Activated effector memory CD4-positive, alpha-beta T cell treated with anti-CD3 and anti-CD28 coated beads, Interleukin-2, amount 50 U/mL, for 16 hours (primary cell): ENCODE data around the gene FSD2.
"Not testable (repeated sequence)": the region's sequence is repeated elsewhere in the genome, so short reads cannot be mapped to it uniquely, and the experiment has no call there.

ENCODE experiments used
- DNase-seq: peaks from one replicate; pipeline ENCODE4 v3.0.0-alpha.2; 2020

FSD2 gene

DNA sequence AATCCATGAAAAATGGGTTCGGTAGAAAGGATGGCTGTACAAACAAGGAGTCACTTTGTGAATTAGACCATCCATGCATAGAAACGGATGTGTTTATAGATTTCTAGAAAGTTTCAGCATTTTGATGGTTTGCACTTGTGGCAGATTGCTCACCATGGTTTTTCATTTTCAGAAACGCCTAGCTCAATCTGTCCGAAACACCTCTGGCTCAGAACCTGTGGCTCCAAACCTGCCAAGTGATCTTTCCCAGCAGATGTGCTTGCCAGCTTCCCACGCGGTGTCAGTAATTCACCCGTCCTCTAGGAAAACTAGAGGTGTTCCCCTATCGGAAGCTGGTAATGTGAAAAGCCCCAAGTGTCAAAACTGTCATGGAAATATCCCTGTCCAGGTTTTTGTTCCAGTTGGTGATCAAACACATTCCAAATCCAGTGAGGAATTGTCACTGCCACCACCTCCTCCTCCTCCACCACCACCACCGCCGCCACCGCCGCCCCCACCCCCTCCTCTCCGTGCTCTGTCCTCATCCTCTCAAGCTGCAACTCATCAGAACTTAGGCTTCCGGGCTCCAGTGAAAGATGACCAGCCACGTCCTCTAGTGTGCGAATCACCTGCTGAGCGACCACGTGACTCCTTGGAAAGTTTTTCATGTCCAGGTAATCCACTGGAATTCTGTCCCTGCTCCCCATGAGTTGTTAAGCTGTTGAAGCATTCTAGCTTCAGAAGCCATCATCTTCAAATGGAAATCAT lies 24.7 kb upstream of the FSD2 start:
- DNase-seq: no peak

DNA sequence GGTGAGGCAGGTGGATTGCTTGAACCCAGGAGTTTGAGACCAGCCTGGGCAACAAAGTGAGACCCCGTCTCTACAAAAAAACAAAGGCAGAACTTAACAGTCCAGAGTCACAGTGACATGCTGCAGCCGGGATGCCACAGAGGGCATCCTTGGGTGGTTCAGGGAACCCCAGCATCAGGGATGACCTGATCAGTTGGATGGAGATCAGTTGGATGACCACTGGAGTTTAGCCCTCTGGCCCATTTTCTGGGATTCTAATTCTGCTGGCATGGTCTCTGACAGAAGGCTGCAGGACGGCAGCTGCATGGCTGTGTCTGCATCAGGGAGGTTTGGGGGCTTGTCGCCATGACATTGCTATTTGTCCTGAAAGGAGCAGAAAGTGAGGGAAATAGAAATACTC lies 23.4 kb upstream of the FSD2 start:
- no peak for DNase-seq

DNA sequence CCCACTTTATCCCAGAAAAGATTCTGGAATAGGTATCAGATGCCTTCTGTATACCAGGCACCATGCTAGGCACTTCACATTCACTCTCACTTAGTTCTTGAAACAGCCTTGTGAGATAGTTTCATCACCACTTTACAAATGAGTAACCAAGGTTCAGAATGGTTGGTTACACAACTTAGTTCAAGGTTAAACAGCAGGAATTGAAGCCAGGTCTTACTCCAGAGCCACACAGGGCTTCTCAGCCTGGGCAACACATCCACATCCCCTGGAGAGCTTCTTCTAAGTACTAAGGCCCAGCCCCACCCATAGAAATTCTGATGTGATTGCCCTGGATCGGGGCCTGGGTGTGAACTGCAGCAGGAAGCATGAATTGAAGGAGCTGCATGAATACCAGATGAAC lies 22.2 kb upstream of the FSD2 start:
- no peak for DNase-seq

DNA sequence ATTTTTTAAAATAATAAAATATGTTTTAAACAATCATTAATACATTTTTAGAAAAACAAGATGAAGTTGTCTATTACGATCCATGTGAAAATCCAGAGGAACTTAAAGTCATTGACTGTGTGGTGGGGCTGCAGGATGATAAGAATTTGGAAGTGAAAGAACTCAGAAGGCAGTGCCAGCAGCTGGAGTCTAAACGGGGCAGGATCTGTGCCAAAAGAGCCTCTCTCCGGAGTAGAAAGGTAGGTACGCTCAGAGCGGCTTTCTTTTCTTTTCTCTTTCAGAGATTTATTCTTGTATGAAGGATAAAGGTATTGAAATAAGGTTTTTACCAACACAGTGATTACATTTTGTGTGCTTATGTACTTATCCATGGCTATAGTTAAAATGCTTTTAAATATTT lies 17.2 kb upstream of the FSD2 start:
- no peak for DNase-seq

DNA sequence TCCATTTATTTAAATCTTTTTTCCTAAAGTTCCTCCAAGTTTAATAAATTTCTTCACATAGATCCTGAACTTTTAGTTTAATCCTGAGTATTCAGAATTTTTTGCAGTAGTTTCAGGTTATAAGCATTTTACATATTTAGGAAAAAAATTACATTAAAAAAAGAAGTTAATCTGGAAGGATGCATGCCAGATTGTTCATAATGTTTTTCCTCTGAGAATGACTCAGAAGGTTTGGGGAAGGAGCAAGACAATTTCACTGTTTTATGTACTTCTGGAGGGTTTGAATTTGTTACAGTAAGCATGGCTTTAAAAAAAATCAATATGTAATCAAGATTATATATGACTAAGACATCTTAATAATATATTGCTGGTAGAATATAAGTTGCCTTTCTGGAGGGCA lies 16.0 kb upstream of the FSD2 start:
- not testable (repeated sequence) for DNase-seq

DNA sequence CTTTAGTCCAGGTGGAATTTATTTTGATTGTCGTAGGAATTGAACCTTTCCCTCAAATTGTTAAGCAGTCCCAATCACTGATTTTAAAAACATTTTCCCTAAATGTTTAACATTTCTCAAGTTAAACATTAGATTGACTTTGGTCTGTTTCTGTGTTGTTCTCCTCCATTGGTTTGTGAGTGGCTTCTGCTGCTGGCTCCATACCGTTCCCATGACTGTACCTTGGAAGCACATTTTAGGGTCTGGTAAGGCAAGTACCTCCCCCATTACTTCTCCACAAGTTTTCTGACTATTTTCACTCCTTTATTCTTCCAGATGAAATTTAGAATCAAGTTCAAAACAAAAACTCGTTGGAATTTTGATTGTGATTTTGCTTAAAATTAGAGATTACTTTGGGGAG lies 15.5 kb upstream of the FSD2 start:
- not testable (repeated sequence) for DNase-seq

DNA sequence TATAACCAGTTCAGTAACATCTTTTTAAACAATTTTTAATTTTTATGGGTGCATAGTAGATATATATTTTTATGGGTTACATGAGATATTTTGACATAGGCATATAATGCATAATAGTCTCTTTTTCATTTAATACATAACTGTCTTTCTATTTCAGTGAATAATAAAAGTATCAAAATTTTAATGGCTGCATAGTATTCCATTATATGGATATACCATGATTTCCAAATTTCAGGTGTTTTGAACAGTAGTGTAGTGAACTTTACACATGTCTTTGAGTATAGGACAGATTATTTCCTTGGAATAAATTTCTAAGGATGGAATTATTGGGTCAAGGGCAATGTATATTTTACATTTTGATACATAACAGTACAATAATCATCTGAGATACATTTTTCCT lies 14.3 kb upstream of the FSD2 start:
- no peak for DNase-seq

DNA sequence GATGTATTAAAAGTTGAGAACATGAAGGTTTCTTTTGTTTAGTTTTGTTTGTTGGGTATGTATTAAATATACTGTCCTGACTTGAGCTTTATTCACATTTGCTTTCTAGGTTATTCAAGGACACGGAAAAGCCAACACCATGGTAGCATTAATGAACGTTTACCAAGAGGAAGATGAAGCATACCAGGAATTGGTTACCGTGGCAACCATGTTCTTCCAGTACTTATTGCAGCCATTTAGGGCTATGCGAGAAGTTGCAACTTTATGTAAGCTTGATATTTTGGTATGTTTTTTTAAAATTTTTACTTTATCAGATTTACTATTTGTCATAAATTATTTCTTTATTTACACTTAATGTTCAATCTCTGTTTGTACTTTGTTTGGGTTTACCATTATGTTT lies 7.1 kb upstream of the FSD2 start:
- DNase-seq: no peak

DNA sequence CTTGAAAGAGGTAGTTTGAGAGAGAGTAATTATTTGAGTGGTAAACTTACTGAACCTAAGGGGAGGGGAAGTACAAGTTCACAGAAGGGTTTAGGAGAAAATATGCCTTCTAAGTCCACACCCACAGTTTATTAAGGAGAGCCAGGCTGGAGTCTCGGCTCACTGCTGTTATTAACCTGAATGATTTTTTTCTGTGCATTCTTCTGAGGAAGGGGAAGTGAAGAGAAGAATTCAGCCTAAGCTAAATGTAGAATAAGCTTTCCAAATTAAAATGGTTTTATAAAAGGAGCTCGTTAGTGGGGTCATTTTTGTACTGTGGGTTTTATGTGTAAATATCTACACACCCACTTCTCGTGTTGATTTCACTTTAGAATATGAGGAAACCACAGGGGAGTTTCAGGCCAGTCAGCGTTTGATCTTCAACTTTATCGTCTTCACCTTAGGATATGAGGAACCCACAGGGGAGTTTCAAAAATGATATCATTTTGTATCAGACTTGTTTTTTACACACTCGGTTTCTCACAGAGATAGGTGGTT lies 5.1 kb upstream of the FSD2 start:
- peak; percentile 75 for DNase-seq

DNA sequence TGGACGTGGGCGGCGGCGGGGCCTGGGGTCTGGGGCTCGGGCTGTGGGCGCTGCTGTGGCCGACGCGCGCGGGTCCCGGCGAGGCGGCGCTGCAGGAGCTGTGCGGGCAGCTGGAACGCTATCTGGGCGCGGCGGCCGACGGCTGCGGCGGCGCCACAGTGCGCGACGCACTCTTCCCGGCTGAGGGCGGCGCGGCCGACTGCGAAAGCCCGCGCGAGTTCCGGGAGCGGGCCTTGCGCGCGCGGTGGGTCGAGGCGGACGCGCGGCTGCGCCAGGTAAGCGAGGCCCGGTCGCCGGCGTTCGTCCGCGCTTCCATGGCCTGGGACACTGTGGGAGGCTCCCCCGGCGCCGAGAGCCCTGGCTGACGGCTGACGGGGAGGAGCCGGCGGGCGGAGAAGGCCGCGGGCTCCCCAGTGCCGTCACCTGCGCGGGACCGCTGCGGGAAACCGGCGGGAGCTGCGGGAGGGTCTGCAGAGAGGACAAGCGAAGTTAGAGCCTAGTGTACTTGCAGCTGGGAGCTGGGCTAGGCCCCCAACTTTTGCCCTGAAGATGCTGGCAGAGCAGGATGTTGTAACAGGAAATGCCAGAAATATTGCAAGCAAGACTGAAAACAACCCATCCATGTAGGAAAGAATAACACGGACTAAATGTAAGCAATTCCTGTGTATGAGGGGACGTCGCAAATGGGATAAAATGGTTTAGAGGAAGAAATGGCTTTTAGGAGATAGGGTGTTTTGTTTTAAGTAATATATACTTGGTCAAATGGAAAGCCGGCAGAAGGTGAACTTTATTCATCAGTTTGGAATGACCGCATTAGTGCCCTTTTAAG lies 4.4 kb upstream of the FSD2 start:
- DNase-seq: no peak

DNA sequence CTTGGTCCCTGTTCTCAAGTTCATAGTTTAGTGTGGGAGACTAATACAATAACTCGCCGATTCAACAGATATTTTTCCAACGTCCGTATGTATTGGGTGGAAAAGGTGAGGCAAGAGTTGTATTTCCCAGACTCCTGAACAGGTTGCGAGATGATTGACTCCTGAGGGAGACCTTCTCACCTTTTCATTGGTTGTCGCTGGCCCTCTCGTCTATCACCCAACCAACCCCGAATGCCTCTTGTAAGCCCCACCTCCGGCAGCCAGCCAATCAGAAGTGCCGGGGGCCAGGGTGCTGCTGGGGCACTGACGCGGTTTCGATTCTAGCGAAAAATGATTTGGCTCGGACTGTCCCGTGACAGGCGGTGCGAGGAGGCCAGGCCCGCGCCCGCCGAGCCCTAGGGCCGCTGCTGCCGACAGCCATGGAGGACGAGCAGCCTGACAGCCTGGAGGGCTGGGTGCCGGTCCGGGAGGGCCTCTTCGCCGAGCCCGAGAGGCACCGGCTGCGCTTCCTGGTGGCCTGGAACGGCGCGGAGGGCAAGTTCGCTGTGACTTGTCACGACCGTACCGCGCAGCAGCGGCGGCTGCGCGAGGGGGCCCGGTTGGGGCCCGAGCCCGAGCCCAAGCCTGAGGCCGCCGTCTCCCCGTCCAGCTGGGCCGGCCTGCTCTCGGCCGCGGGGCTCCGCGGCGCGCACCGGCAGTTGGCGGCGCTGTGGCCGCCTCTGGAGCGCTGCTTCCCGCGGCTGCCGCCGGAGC lies 3.6 kb upstream of the FSD2 start, which contains the start of gene WHAMM:
TSS of gene WHAMM (plus strand) at position 321 of the 753 bp plus-strand sequence. CDS start at position 420, 99 bp downstream.
- DNase-seq: peak; percentile 98

DNA sequence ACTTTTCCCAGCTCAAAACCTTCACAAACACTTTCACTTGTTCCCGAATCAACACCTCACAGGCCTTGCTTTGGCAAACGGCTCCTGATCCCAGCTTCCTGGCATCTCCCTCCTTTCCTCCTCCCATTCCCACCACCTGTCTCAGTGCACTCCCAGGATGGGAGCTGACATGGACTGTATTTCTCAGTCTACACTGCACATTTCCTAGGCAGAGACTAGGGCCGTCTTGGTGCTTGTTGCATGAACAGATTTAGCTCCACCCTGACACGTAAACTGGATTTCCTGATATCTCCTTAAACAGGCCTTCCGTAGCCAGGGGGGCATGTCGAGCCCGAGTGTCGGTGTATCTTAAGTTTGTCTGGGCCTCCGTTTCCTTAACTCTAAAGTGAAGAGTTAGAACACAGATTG lies 2.8 kb upstream of the FSD2 start:
- no peak for DNase-seq

DNA sequence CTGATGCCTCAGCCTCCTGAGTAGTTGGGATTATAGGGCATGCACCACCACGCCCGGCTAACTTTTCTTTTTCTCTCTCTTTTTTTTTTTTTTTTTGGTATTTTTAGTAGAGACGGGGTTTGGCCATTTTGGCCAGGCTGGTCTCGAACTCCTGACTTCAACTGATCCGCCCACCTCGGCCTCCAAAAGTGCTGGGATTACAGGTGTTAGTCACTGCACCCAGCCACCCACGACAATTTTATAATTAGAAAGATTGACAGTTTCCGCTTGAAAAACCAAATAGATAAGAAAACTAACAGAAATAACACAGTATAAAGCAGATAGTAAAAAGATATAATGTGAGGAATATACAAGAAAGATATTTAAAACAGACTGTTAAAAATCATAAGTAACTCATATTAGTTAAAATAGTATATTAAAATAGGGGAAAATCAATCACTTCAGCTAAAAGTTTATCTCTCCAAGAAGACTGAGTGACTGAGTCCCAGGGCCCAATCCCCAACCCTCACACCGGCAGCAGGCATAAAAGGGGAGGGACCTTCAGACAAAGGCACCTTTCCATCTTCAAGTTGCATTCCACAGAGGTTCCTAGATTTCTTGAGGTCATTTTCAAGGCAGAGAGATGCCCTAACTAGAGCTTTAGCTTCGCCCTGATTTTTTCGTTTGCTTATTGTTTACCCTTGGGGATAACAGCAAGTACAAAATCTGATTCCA lies 2.2 kb upstream of the FSD2 start:
- no peak for DNase-seq

DNA sequence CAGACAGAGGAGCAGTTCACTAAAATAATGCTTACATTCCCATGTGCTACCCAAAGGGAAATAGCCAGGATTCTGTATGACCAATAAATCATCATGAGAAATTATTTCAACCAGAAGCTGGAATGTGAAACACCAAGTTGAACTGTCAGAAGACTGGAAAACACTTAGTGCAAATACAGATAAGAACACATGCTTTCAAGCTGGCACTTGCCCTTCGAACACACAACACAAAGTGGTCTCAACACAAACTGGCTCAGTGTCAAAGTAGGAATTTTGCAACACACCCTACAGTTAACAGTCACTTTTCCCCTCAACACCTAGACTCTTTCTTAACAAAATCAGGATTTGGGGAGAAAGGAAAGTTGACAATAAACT lies 1.3 kb downstream of the FSD2 start:
- no peak for DNase-seq

DNA sequence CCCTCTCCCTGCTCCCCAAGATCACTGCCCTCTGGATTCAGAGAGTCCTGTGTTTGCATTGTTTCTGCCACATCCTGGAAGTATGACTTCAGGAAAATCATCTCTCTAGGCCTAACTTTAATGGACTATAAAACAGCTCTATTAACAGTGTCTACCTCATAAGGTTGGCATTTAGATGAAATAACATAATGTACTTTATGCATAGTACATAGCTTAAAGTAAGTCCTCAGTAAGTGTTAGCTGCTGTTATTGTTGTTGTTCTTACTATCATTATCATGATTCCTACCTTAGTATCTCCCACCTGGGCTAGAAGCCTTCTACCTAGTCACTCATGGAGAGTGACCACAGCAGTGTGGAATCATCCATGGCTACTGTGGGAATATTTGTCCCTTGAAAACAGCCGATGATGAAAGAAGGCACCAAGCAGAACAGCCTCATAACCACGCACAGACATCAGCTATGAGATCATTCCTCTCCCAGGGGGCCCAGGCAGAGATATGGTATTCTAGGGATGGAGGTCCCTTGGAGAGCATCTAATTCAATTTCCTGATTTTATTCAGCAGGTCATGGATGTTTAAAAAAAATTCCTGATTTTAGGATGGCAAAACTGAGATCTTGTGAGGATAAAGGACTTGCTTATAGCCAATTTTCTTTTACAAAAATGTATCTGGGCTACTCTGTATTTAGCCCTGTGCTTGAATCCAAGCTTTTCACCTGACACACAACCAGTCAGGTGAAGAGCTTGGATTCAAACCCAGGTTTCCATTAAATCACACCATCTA lies 1.9 kb downstream of the FSD2 start:
- DNase-seq: no peak

DNA sequence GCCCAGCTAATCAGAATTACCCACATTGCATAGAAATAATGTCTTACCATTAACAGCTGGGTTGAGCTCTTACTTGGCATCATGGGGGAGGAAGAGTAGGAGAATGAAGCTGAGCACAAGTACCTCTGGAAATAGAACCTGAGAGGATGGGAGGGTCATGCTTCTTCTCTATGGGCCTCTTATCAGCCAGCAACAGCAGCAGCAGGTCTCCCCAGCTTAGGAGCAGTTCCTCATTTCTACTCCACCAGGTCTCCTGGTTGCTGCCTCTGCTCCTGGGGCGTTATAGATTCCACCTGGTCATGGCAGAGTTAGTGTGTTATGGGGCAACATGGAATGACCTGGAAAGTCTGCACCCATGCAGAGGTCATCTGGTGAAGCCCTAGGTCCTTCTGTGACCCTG lies 3.4 kb downstream of the FSD2 start:
- no peak for DNase-seq

DNA sequence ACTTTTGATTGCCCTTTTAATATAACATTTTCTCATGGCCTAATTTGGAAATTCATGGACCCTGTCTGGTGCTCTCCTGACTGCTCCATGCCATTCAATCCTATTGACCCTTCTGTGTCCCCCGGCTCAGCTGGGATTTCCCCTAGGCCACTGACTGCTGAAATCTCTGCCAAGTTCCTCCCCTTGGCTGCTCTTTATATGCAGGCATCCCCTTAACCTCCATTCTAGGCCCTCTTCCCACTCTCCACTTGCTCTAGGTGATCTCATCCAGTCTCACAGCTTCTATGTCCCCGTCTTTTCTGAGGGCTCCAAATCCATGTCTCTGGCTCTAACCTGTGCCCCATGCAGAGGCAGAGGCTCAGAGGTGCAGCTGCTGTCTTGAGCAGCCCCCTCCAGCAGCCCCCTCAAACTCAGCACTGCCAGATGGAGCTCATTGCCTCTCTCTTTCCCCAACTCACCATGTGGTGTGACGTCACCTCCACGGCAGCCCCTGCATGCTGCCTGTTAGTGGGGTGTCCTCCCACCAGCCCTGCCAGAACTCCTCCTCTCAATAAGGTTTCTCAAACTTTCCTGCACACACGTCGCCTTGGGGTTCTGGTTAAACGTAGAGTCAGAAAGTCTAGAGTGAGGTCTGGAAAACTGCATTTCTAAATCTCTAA lies 6.6 kb downstream of the FSD2 start:
- no peak for DNase-seq

DNA sequence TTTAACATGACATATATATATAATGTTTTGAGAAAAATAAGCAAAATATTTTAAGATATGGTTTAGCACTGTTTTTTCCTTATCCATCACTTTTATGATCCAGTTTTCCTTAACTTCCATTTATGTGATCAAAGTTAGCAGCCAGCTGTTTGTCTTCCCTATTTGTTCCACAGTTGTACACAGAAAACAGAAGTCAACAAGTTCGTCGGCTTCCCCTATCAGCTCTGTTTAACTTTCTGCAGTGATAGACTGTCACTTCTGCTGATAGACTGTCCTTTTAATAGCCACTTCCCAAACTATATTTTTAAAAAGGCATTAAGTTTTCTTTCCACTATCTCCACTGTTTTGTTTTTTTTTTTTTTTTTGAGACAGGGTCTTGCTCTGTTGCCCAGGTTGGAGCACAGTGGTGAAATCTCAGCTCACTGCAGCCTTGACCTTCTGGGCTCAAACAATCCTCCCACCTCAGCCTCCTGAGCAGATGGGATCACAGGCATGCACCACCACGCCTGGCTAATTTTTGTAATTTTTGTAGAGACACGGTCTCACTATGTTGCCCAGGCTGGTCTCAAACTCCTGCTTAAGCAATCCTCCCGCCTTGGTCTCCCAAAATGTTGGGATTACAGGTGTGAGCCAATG lies 7.2 kb downstream of the FSD2 start:
- DNase-seq: no peak

DNA sequence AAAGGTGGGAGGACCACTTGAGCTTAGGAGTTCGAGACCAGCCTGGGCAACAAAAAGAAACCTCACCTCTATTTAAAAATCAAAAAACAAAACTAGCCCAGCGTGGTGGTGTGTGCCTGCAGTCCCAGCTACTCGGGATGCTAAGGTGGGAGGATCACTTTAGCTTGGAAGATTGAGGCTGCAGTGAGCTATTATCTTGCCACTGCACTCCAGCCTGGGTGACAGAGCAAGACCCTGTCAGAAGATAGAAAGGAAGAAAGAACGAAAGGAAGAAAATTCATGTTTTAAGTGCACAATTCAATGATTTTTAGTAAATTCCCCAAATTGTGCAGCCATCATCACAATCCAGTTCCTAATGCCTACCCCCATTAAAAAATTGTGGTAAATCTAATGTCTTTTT lies 7.8 kb downstream of the FSD2 start:
- DNase-seq: no peak

DNA sequence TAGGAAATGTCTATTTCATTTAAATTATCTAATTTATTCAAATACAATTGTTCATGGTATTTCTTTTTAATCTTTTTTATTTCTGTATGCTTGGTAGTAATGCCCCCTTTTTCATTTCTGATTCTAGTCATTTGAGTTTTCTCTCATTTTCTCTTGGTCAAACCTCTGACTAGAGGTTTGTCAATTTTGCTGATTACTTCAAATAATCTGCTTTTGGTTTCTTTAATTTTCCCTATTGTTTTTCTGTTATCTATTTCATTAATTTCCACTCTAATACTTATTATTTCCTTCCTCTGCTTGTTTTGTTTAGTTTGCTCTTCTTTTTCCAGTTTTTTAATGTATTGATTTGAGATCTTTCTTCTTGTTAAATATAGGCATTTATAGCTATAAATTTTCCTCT lies 12.1 kb downstream of the FSD2 start:
- DNase-seq: no peak

DNA sequence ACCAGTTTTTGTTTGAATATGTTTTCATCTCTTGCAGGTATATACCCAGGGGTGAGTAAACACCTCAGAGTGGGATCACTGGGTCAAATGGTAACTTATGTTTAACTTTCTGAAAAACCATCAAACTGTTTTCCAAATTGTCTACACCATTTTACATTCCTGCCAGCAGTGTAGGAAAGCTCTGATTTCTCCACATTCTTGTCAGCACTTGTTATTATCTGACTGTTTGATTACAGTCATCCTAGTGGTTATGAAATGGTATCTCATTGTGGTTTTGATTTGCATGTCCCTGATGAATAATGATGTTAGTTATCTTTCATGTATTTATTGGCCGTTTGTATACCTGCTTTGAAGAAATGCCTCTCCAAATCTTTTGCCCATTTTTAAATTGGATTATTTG lies 13.8 kb downstream of the FSD2 start:
- DNase-seq: no peak
